A204.1 (cell line): ENCODE measurements around the gene CGB8.
"Not testable (repeated sequence)": the region's sequence is repeated elsewhere in the genome, so short reads cannot be mapped to it uniquely, and the experiment has no call there.

Source experiments
- FAIRE-seq: peaks from 2 replicates; lab custom pipeline; 2012; peaks lifted over from hg19 to GRCh38; lab: Jason Lieb, UNC

Gene CGB8

GRCh38 chr19:49064768-49065611, 16.1 kb upstream of the CGB8 start, which contains the start of gene NTF4:
TSS of gene NTF4 (minus strand) at chr19:49064818. CDS start at chr19:49061997, 2,821 bp downstream.
- FAIRE-seq: no peak

DNA sequence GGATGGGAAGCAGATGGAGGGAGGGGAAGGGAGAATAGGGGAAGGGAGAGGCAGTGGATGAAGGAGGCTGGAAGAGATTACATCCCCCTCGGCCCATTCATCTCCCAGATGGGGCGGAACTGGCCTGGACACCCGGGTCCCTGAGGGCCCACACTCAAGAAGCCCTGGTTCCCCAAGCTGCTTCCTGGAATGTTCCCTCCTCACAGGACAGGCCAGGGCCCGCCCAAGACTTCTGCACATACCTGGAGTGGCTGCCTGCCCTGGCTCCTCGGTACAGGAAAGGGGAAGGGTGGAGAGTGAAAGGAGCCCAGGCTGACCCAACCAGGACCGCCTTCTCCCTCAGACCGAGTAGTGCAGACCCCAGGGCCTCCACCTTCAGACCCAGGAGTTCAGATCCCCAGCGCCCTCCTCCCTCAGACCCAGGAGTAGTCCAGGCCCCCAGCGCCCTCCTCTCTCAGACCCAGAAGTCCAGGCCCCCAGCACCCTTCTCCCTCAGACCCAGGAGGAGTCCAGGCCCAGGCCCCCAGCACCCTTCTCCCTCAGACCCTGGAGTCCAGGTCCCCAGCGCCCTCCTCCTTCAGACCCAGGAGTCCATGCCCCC, 15.2 kb upstream of the CGB8 start:
- FAIRE-seq: no peak

DNA sequence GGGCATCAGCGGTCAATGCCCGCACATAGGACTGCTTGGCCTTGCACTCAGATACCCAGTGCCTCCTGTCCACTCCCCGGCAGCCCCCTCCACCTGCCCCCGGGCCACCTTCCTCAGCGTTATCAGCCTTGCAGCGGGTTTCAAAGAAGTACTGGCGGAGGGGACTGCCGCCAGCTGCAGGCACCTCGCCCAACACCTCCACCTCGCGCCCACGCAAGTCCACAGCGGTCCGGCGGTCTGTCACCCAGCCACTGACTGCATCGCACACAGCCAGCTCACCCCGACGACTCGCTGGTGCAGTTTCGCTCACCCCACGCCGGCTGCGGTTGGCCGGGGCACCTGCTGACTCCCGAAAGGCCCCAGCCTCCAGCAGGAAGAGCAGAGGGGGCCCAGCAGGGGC, 12.5 kb upstream of the CGB8 start:
- FAIRE-seq: no peak

GRCh38 chr19:49061000-49061399, 12.1 kb upstream of the CGB8 start:
- FAIRE-seq: no peak

GRCh38 chr19:49059053-49059452, 10.1 kb upstream of the CGB8 start:
- no peak for FAIRE-seq

GRCh38 chr19:49058562-49058961, 9.7 kb upstream of the CGB8 start:
- no peak for FAIRE-seq

DNA sequence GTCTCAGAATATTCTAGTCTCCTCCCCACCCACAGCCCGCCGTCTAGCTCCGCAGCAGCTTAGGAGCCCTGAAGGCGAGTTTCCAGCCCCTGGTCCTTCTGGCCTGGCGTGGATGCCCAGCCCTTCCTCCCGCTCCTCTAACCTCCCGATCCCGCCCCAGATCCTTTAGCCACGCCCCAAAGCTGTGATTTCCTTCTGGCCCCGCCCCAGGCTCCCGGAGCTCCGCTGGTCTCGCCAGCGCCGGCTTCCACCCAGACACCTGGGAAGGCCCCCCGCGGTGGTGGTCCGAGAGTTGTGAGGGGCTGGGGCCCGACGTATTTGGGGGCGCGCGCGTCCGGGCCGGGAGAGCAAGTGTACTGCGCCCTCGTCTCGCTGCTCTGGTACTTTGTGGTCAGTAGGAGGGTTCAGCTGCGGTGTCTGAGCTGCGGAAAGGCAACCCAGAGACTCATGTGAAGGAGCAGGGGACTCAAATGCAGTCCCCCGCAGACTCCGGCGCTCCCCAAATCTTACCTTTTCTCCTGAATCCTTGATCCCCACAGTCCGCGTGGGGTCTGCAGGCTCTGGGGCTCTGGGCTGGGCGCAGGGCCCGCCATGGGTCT, 8.8 kb upstream of the CGB8 start, which contains the start of gene CGB7:
Gene CGB7, minus strand, starts transcription at position 114 of the 599 bp plus-strand sequence. CDS start 2,374 bp downstream, outside the sequence.
- no peak for FAIRE-seq

DNA sequence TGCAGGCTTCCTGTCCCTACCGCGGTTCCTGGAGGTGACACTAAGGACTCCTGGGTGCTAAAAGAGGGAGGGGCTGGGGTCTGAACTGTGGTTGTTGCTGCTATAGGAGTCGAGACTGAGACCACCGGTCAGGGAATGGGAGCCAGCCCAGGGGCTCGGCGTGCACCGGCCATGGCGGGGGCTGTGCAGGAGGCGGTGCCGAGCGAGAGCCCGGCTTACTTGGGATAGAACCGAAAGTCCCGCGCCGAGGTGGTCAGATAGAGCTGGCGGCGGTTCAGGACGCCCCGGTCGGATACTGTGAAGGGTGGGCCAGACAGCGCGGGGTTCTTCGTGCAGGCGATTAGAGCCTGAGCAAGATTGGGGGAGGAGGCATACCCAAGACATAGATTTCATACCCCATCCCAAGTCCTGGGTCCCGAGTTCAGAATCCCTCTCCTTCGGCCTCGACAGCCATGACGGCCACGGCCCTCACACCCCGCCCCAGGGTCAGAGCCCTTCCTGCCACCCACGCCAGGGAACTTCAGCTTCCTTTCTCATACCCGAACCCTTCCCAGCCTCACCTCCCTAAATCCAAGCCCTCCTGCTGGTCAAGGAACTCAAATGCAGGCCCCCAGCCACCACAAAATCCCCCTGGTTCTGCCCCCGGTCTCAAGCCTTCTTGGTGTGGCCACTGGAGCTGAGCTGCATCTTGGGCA, 8.1 kb upstream of the CGB8 start:
- not testable (repeated sequence) for FAIRE-seq

DNA sequence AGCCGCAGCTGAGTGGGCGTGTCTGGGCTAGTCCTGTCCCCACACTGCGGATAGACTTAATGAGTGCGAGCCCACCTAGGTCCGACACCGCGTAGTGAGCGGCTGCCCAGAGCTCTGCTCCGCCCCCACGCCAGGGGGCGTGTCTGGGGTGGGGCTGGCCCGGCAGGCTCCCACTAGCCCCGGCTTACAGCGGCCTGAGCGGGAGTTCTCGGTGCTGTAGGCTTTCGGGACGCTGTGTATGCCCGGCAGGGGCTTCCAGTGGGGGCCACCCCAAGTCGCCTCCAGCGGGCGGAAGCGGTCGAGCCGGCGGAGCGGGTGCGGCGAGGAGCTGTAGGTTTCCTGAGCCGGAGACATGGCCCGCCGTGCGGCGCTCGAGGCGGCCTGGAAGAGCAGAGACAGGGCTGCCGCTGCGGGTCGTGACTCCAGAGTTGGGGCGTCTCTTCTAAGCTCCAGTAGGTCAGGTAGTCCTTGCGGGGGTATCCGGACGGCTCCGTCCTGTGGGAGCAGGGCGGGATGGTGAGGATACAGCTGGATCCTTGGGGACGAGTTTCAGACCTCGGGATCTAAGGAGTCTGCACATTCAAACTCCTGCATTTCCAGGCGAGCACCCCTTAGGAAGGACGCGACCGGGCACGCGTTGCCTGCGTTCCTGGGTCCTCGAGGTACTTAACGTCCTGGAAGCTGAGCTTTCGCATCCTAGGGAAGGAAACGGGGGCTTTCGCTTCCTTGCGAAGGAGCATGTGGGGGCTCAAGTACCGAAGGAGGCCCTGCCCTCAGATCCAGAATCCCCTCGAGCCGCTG, 7.4 kb upstream of the CGB8 start:
- FAIRE-seq: no peak

GRCh38 chr19:49050376-49051033, 1.6 kb upstream of the CGB8 start:
- FAIRE-seq: not testable (repeated sequence)

- FAIRE-seq: not testable (repeated sequence)
Measured at GRCh38 chr19:49049834-49050233, 923 bp upstream of the CGB8 start.

DNA sequence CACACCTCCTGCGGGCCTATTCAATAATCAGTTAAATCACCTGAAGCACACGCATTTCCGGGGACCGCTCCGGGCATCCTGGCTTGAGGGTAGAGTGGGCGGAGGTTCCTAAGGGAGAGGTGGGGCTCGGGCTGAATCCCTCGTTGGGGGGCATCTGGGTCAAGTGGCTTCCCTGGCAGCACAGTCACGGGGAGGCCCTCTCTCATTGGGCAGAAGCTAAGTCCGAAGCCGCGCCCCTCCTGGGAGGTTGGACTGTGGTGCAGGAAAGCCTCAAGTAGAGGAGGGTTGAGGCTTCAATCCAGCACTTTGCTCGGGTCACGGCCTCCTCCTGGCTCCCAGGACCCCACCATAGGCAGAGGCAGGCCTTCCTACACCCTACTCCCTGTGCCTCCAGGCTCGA, 5.4 kb downstream of the CGB8 start, which contains the start of gene CGB5:
Gene CGB5, plus strand, starts transcription at position 301 of the 400 bp plus-strand sequence. CDS start 362 bp downstream, outside the sequence.
- FAIRE-seq: not testable (repeated sequence)

DNA sequence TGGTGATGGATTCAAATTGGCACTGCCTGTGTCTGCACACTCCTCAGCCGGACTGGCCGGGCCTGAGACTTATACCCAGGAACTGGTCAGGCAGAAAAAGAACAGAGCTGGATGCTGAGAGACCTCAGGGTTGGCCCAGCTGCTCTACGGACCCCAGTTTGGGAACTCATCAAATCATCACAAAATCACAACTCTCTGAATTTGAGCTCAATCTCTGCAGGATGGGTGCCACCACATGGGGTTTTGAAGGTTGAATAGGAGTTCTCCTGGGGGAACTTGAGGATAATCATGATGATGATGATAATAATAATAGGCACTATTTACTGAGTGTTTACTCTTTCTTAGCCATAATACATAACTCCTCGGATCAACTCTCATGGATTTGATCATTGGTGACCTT, 6.2 kb downstream of the CGB8 start:
- FAIRE-seq: not testable (repeated sequence)

DNA sequence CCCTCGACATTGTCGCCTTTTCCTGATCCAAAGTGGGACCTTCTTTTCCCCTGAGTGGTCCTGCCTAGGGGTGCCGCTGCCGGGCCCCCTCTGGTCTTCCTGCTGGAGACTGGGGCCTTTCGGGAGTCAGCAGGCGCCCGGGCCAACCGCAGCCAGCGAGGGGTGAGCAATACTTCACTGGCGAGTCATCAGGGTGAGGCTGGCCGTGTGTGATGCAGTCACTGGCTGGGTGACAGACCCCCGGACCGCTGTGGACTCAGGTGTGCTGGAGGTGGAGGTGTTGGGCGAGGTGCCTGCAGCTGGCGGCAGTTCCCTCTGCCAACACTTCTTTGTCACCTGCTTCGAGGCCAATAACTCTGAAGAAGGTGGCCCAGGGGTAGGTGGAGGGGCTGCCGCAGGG, 6.7 kb downstream of the CGB8 start:
- FAIRE-seq: no peak

GRCh38 chr19:49039736-49040135, 9.2 kb downstream of the CGB8 start:
- not testable (repeated sequence) for FAIRE-seq

DNA sequence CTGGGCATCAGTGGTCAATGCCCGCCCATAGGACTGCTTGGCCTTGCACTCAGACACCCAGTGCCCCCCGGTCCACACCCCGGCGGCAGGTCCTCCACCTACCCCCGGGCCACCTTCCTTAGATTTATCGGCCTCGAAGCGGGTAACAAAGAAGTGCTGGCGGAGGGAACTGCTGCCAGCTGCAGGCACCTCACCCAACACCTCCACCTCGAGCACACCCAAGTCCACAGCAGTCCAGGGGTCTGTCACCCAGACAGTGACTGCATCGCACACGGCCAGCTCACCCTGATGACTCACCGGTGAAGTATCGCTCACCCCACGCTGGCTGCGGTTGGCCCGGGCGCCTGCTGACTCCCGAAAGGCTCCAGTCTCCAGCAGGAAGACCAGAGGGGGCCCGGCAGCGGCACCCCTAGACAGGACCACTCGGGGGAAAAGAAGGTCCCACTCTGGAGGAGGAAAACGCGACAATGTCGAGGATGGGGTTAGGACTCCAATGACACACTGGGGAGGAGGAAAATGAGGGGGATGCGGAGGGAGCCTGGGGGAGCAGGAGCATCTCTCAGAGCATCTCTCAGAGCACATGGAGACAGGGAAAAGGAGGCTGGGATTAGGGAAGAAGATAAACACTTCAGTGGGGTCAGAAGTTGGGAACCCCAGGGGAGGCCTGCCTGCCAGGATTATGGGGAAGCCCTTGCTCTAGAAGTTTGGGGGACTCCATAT, 10.2 kb downstream of the CGB8 start:
- not testable (repeated sequence) for FAIRE-seq

DNA sequence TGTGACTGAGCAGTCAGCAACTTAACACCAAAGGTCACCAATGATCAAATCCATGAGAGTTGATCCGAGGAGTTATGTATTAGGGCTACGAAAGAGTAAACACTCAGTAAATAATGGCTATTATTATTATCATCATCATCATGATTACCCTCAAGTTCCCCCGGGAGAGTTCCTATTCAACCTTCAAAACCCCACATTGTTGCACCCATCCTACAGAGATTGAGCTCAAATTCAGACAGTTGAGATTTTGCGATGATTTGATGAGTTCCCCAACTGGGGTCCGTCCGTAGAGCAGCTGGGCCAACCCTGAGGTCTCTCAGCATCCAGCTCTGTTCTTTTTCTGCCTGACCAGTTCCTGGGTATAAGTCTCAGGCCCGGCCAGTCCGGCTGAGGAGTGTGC, 10.8 kb downstream of the CGB8 start:
- FAIRE-seq: not testable (repeated sequence)

DNA sequence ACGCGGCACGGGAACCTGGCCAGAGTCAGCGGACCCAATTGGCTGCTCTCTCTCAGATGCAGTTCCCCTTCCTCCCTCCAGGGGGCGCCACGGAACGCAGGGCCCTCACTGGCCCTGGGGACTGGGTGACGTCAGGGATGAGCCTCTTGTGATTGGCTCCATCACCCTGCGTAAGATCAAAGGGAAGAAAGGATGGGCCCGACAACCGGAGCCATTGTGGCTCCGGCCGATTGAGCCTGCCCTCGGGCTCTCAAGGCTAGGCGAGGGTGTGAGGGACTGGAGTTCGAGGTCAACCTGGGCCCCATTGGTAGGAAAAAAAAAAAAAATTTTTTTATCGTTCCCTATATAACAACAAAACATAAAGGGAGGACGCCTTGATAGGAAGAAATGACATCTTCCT, 12.1 kb downstream of the CGB8 start, which contains the start of gene CGB1:
Gene CGB1, minus strand, starts transcription at position 81 of the 400 bp plus-strand sequence. CDS start 184 bp downstream, outside the sequence.
- not testable (repeated sequence) for FAIRE-seq

GRCh38 chr19:49031642-49032301, 17.1 kb downstream of the CGB8 start, which contains the start of gene CGB2:
TSS of gene CGB2 (plus strand) at chr19:49031890. CDS start at chr19:49032096, 206 bp downstream.
- not testable (repeated sequence) for FAIRE-seq
